Peyer's patch (tissue), 4 donors: ENCODE results near the gene LRBA.

ENCODE experiments used
- CTCF ChIP-seq, 6 experiments: fragments of 450-650 bp in 4 of 6; fragments of 200-600 bp in 2 of 6; sonication (generic) in 1 of 6; IDR thresholded peaks; one replicate each; pipeline ENCODE4 v1.5.1; 2017 to 2019; ENCODE audit warnings: antibody characterized with exemption in 6 of 6, mild to moderate bottlenecking in 3 of 6, moderate library complexity in 1 of 6
- POLR2A ChIP-seq, 2 donors: fragments of 450-650 bp; IDR thresholded peaks; one replicate each; pipeline ENCODE4 v1.5.1; 2017; ENCODE audit warnings: antibody characterized with exemption in 2 of 2, mild to moderate bottlenecking in 2 of 2, moderate library complexity in 2 of 2

GRCh38 chr4:150336676-150337412 lies 678.2 kb downstream of the LRBA start:
- TF ChIP-seq CTCF (IDR thresholded peaks at IDR 0.05) (no peak), POLR2A (IDR thresholded peaks at IDR 0.05) (no peak)
